NCI-H2227 (cell line): ENCODE results near the gene HAUS5.

Experiments
- DNase-seq: peaks from one replicate; lab custom pipeline; 2025; ENCODE audit not compliant: unreplicated experiment; lab: John Stamatoyannopoulos, UW

The HAUS5 gene

DNA sequence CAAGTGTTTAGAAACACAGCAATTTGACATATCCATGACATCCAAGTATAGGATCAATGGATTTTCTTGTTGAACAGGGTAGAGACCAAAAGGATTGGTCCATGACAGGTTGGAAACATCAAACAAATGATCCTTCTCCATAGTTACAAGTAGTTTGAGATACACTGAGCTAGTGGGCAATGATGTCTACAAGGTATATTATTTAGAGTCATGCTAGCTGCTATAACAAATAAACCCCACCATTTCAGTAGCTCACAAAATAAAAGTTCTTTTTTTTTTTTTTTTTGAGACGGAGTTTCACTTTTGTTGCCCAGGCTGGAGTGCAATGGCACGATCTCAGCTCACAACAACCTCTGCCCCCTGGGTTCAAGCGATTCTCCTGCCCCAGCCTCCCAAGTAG lies 4.9 kb upstream of the HAUS5 start:
- no peak for DNase-seq

DNA sequence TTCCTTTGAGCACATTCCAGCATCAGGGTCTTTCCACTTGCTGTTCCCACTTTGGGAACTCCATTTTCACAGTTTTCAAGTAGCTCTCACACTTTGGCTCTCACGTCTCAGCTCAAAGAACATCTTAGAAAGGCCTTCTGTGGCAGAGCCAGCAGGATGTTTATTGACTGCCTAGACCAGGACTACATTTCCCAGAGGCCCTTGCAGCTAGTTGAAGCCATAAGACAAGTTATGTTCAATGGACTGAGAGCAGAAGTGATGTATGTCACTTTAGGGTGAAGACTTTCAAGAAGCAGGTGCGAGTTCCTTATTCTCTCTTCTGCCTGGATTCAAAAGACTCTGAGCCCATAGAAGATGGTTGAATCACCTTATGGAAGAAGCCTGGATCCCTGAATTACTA lies 4.3 kb upstream of the HAUS5 start:
- DNase-seq, result no peak

DNA sequence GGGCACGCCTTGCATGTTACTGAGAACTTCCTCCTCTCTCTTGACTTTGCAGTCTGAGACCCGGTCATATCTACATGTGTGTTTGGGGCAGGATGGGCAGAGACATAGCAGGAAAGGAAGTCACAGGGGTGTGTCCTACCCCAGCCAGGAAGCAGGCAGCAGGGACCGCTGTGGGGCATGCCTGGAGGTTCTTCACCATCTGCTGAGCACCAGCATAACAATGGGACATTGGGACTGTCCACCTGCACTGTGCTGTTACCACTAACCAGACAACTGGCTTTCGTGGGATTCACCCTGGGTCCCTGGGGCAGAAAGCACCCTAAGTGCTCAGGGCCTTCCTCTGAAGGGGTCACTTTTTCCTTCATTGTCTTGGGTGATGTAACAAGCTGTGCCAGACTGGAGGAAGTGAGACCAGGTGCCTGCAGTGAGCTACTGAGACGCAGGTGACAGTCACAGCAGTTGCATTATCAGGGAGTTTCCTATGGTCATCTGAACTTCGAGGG lies 2.6 kb upstream of the HAUS5 start:
- no peak for DNase-seq

DNA sequence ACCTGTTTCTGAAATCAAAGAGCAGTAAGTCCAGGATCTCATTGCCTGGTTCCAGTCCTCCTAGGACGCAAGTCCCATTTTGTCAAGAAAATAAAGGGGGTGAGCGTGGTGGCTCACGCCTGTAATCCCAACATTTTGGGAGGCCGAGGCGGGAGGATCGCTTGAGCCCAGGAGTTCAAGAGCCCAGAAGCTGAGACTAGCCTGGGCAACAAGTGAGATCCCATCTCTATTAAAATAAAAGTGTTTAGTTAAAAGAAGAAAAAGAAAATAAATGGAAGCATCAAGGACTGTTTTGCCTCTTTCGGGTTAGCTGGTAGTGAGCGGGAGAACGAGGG lies 344 bp upstream of the HAUS5 start:
- no peak for DNase-seq

DNA sequence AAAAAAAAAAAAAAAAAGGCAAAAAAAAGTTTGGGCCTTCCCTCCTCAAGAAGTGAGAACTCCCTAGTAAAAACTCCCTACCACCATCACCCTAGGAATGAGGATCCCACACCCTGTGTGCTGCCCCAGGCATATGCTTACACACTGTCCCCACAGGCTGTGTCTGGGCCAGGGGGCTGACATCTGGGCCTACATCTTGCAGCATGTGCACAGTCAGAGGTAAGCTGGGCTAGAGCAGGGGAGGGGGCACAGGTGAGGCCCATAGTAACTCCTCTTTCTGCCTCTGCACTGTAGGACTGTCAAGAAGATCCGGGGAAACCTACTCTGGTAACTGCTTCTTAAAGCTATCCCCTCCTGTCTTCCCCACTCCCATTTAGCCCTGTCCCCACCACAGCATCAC lies 1.0 kb downstream of the HAUS5 start:
- DNase-seq, result no peak

DNA sequence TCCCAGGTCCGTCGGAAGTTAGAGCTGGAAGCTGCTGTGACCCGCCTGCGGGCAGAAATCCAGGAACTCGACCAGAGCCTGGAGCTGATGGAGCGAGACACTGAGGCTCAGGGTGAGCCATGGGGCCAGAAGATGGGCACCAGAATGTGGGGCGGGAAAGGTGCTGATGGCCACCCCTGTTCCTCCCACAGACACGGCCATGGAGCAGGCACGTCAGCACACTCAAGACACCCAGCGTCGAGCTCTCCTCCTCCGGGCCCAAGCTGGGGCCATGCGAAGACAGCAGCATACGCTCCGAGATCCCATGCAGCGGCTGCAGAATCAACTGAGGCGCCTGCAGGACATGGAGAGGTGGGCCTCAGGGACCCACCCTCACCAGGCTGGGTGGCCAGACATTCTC lies 2.5 kb downstream of the HAUS5 start:
- no peak for DNase-seq

DNA sequence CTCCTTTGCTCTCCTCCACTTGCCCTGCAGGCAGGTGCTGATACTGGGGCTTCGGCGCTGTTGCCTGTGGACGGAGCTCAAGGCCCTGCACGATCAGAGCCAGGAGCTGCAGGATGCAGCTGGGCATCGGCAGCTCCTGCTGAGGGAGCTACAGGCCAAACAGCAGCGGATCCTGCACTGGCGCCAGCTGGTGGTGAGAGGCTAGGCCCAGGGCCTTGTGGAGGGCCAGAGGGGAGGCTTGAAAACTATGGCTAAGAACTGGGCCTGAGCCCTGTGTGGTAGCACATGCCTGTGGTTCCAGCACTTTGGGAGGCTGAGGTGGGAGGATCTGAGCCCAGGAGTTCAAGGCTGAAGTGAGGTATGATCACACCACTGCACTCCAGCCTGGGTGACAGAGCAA lies 6.3 kb downstream of the HAUS5 start:
- DNase-seq, result no peak

DNA sequence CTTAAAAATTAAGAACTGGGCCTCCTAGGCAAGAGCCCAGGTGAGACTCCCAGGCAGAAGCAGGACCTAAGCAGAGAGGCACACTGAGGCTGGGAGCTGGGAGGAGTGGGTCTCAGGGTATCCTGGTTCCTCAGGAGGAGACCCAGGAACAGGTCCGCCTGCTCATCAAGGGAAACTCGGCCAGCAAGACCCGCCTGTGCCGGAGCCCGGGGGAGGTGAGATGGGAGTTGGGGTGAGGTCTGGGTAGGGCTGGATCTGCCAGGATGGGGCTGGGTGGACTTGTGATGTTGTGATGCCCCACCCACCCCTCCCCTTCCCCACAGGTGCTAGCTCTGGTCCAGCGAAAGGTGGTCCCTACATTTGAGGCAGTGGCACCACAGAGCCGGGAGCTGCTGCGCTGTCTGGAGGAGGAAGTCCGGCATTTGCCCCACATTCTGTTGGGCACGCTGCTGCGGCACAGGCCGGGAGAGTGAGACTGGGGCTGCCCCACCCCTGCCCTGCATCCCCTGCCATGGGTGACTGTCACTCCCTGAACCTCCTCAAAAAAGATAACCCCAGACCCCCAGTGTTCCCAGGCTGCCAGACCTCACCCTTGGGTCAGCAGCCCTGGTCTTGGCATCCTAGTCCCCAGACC lies 6.9 kb downstream of the HAUS5 start:
- DNase-seq, result no peak

DNA sequence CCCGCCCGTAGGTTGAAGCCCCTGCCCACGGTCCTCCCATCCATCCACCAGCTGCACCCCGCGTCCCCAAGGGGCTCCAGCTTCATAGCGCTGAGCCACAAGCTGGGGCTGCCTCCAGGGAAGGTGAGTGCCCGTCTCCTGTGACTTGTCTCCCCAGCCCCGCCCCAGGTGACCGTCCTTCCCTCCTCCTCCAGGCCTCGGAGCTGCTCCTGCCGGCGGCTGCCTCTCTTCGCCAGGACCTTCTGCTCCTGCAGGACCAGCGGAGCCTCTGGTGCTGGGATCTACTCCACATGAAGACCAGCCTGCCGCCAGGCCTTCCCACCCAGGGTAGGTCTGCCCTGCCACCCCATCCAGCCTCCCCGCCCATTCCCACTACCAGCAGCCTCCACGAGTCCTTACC lies 7.5 kb downstream of the HAUS5 start:
- DNase-seq, result no peak

DNA sequence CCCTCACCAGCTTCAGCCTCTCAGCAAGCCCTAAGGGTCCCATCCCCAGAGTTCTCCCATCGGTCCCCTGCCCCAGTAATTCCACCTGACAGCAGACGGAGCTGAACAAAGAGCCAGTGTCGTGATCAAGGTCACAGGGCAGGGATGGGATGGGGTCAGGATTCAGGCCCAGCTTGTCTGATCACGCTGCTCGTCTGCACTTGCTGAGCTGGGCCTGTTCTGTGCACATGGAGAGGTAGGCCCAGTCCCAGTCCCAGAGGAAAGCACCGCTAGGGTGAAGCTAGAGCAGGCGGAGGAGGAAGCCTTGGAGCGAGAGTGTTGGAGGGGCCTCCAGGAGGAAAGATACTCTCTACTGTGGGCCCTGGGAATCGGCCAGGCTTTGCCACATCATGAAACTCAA lies 9.2 kb downstream of the HAUS5 start:
- DNase-seq, result no peak

DNA sequence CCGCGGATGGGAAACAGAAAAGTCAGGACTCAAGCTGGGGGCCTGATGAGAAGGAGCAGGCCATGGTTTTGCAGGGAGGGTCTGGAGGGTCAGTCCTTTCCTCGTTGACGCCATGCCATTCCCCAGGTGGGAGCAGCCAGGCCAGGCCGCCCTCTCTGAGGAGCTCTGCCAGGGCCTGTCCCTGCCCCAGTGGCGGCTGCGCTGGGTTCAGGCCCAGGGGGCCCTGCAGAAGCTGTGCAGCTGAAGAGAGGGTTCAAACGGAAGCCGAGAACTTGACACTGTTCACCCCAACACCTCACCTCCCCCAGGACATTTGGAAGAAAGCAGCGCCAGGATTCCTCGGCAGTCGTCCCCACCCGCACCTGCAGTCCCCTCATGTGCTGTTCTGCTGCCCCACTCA lies 10.2 kb downstream of the HAUS5 start:
- DNase-seq, result no peak

DNA sequence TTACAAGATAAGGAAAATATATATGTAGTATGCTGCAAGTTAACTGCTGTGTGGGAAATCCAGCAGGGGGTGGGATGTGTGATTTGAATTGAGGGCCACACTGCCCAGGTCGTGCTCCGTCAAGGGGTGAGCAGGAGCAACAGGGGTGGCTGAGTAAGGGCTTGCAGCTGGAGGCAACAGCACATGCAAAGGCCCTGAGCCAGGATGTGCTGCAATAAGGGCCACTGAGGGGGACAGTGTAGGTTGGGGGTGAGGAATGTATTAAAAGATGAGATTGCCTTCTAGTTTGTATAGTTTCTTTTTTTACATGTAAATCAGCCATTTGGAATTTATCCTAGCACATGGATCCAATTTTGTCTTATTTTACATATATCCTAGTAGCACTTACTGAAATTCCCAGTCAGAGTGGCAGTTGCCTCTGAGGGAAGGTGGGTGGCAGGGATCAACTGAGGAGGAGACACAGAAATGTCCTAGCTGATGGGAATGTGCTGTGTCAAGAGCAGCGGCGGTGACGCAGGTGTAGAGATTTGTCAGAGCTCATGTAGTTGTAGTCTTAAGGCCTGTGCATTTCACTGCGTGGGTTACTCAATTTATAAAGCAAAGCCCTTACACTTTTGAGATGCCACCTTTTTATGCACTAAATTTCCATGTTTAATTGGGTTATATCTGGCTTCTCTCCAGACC lies 10.9 kb downstream of the HAUS5 start:
- no peak for DNase-seq

DNA sequence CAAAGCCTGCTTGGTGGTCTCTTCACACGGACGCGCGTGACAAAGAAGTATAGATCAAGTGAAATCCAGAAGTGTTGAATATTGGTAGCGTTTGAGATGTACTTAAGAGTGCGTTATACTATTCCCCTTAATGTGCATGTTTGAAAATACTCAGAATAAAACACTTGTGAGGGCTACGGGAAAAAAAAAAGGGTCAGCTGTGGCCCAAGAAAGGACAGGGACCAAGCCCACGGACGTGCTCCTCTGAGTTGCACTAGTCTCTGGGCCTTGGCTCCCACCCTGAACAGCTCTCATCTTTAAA lies 15.7 kb downstream of the HAUS5 start:
- no peak for DNase-seq

DNA sequence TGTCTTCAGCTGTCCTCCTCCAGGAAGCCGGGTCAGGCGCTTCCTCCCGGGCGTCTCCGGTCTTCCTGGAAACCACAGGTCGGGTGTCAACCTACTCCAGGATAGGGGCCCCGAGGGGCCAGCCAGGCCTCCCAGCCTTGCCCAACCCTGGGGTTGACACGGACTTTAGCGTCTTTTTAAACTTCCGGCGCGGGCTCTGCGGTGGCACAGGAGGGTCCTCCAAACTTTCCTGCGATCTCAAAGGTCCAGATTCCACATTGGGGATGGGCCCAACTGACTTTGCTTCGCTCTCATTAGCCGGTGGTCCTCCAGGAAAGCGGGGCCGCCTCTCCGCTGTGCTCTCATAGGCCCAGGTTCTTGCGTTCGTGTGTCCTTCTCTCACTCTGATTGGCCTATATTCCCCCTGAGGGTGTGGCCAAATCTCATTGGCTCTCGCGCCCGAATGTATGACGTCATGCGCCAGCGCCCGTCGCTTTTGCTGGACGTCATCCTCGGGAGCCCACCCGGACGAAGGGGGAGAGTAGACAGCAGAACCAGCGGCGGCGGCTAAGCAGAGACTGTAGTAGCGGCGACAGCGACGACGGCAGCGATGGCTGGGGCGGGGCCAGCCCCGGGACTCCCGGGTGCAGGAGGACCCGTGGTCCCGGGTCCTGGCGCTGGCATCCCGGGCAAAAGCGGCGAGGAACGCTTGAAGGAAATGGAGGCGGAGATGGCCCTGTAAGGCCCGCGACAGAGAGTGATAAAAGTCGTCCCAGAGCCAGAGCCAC lies 16.2 kb downstream of the HAUS5 start, which contains the start of gene RBM42:
RBM42 (plus strand) TSS at position 472 of the 767 bp plus-strand sequence; CDS start at position 590, 118 bp downstream.
- DNase-seq, result peak; percentile 100

DNA sequence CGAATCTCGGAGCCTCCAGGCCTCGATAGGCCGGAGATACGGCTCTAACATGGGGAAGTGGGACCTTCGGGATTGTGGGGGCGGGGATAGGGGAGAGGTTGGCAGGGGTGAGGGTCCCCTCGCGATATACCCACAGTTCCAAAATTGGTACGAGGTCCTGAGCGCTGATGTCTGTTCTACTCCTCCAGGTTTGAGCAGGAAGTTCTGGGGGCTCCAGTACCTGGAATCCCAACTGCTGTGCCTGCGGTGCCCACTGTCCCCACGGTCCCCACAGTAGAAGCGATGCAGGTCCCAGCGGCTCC lies 16.7 kb downstream of the HAUS5 start:
- DNase-seq, result no peak

DNA sequence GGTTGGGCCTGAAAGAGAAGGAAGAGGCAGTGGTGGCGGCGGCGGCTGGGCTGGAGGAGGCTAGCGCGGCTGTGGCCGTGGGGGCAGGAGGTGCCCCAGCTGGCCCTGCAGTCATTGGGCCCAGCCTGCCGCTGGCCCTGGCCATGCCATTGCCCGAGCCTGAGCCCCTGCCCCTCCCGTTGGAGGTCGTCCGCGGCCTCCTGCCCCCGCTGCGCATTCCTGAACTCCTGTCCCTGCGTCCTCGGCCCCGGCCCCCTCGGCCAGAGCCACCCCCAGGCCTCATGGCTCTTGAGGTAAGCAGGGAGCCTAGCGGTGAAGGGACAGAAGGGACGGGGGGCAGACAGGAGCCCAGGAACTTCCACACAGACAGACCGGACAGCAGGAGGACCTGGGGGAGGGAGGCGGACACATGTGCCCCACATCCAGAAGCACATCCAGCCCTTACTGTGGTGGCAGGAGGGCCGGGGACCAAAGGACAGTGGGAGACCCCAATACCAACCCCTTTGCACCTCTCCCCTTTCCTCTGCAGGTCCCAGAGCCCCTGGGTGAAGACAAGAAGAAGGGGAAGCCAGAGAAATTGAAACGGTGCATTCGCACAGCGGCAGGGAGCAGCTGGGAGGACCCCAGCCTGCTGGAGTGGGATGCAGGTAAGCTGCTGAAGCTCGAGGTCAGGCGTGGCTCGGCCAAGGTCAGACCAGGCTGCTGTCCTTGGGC lies 21.3 kb downstream of the HAUS5 start:
- no peak for DNase-seq

DNA sequence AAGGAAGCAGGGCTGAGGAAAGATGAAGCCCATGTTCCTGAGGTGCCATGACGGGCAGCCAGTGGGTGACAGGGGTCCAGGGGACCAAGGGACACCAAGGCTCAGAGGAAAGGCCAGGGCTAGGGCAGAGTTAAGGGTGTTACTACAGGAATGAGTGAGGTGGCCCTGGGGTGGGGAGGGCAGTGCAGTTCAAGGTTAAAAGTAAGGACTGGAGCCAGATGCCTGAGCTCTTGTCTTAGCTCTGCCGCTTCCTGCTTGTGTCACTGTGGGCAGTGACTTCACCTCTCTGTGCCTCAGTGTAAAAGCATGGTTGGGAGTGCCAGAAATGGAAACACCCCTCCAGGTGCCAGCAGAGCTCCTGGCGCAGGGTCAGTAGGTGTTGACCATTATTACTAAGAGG lies 24.1 kb downstream of the HAUS5 start:
- DNase-seq, result no peak

DNA sequence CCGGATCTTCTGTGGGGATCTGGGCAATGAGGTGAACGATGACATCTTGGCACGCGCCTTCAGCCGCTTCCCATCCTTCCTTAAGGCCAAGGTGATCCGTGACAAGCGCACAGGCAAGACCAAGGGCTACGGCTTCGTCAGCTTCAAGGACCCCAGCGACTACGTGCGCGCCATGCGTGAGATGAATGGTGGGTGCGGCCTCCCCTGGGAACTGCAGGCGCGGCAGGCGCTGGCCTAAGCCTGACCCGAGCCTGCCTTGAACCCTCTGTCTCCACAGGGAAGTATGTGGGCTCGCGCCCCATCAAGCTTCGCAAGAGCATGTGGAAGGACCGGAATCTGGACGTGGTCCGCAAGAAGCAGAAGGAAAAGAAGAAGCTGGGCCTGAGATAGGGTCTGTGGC lies 24.6 kb downstream of the HAUS5 start:
- no peak for DNase-seq

DNA sequence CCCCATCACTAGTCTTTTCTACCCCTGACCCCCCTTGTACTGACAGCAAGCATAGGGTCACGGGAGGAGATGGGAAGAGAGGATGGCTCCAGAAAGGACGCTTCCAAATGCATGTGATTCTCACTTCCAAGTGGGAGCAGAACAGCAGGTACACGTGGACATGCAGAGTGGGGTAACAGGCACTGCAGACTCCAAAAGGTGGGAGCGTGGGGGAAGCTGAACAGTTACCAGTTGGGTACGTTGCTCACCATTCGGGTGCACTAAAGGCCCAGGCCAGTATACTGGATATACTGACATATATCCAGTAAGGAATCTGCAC lies 26.7 kb downstream of the HAUS5 start:
- no peak for DNase-seq

DNA sequence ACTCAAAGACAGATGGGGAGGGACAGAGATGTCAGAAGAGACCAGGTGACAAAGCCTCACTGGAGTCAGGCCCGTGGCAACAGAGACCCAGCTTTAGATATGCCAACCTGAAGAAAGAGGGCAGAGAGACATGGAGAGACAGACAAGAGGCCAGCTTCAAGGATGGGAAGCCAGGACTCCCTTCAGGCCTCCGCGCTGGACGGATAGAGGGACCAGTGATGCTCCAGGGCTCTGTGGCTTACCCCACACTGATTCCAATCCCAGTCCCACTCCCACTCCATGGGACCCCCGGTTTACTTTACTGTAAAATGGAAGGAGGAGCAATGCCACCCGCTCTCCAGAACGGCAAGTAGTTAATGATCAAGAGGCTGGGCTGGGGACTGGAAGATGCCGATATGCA lies 27.3 kb downstream of the HAUS5 start:
- no peak for DNase-seq

DNA sequence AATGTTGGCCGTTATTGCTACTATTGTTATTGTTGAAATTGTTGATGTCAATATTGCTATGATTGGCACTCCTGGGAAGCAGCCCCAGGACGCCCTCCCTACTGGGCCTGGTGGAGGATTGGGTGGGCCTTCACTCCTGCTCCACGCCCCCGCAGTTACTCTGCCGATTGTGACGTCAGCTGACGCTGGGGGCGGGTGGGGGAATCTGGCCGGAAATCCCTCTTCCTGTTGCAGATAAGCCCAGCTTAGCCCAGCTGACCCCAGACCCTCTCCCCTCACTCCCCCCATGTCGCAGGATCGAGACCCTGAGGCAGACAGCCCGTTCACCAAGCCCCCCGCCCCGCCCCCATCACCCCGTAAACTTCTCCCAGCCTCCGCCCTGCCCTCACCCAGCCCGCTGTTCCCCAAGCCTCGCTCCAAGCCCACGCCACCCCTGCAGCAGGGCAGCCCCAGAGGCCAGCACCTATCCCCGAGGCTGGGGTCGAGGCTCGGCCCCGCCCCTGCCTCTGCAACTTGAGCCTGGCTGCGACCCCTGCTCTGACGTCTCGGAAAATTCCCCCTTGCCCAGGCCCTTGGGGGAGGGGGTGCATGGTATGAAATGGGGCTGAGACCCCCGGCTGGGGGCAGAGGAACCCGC lies 29.1 kb downstream of the HAUS5 start, which contains the start of gene ETV2:
ETV2 (plus strand) TSS at position 231 of the 637 bp plus-strand sequence. CDS start 716 bp downstream, outside the sequence.
- no peak for DNase-seq

DNA sequence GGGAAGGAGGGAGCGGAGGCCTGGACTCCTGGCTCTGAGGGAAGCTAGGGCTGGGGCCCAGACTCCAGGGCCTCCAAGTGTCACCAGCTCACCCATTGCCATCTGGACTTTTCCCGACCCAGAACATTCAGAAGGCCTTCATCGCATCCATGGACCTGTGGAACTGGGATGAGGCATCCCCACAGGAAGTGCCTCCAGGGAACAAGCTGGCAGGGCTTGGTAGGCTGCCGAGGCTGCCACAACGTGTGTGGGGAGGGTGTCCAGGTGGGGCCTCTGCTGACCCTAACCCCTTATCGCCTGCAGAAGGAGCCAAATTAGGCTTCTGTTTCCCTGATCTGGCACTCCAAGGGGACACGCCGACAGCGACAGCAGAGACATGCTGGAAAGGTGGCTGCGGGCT lies 29.8 kb downstream of the HAUS5 start:
- peak; percentile 73 for DNase-seq
